ENCODE data around the gene LMOD1.

The LMOD1 gene

DNA sequence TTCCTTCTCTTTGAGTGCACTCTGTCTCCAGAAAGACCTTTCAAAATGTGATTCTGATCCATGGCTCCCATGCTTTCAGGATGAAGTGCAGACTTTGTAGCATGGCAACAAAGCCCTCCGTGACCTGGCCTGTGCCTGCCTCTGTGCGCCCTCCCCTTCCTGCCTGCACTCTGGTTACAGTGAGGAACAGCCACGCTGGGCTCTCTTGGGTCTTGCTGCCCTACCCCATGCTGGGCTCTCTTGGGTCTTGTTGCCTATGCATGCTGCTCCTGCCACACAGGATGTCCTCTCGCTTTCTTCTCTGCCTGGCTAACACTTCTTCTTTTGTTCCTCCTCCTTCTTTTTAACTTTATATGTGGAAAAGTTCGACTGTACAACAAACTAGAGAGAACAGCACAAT, 28.0 kb downstream of the LMOD1 start:
- Mint-ChIP-seq H3K4me3 (no peak overlapping the region), H3K36me3 (ENCODE audit: low read depth) (no peaks in the 10 kb centered on the region), H3K4me1 (peaks cover 42% of the 10 kb centered on the region), H3K9me3 (no peaks in the 10 kb centered on the region), H3K27ac (peak overlapping the region; percentile 9 to 94 (median 26)), H3K27me3 (ENCODE audit: low read depth) (peaks cover 6% of the 10 kb centered on the region)
- TF ChIP-seq CTCF (IDR thresholded peaks at IDR 0.05; ENCODE audit: unreplicated experiment in 3 of 3) = no peak

DNA sequence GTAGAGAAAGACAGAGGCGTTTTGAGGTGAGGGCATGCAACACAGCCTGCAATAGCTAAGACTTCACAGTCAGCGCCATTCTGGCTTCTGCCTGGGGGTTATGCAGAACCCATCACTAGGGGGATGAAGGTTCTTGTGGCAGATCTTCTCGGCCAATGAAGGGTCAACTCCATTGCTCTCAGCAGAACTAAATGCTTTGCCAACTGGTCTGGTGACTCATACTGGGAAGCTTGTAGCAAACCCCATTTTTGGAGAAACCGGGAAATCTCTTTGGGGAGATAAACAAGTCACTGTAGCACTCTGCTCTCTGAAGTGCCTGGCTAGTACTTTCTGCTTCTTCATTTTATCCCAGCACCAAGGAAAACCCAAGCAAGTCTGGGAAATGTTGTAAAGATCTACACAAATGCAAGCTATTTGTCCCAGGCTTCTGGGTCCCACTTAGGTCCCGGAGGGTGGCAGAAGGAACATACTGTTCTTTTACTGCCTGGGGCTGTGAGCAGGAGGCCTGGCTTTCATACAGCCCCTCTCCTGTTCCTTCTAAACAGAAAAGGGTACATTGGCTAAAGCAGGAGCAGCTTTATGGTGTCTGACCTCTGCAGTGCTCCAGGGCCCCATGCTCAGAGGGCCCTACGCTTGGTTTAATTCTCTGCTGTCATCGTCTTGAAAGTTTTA, 28.9 kb downstream of the LMOD1 start:
- peaks cover 42% of the 10 kb centered on the region for H3K4me1 Mint-ChIP-seq
- TF ChIP-seq CTCF (IDR thresholded peaks at IDR 0.05; ENCODE audit: unreplicated experiment in 3 of 3) = no peak
- H3K27me3 Mint-ChIP-seq (ENCODE audit: low read depth) = peaks cover 6% of the 10 kb centered on the region
- no peak overlapping the region for H3K4me3 Mint-ChIP-seq
- H3K36me3 Mint-ChIP-seq (ENCODE audit: low read depth) = no peaks in the 10 kb centered on the region
- H3K27ac Mint-ChIP-seq = peak overlapping the region; percentile 0 to 94 (median 9)
- no peaks in the 10 kb centered on the region for H3K9me3 Mint-ChIP-seq

- Mint-ChIP-seq H3K27me3 (ENCODE audit: low read depth) (peaks cover 6% of the 10 kb centered on the region), H3K4me3 (peak overlapping the region in 2 of 3 experiments; percentile 3 to 36), H3K4me1 (peaks cover 48% of the 10 kb centered on the region), H3K27ac (peak overlapping the region; percentile 70 to 94 (median 77)), H3K9me3 (no peaks in the 10 kb centered on the region), H3K36me3 (ENCODE audit: low read depth) (no peaks in the 10 kb centered on the region)
- TF ChIP-seq CTCF (IDR thresholded peaks at IDR 0.05; ENCODE audit: unreplicated experiment in 3 of 3) = no peak
These were observed 29.6 kb downstream of the LMOD1 start for GRCh38 chr1:201916649-201917249.

DNA sequence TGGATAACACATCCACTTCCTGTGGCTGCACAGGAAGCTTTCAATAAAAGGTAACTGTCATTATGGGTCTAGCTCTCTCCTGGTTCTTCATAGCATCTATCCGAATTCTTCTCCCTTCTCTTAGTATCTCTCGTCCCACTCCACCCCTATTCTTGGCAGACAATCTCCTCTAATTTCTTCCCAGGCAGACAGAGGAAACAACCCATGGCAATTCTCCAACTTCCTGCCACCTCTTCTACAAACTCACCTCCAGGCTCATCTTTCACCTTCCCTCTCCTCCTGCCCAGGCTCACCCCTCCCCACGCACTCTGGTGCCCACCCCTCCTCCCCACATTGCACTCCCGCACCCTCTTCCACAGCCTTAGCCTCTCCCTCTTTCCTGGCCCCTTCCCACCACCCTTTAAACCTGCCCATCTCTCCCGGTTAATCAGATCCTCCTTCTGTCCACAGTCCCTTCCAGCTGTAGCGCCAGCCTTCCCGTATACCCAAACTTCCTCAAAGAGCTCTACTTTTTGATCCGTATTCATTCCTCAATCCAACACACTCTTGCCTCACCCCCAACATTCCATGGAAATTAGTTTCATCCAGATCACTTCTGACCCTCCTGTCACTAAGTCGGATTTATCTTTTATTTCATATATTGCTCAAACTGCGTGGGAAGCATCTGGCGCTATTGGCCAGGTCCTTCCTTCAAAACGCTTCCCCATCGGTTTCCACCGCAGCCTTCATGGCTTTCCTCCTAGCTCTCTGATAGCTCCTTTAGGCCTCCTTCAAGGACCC, 31.7 kb downstream of the LMOD1 start:
- peak overlapping the region in 2 of 3 experiments; percentile 50 to 59 for H3K27ac Mint-ChIP-seq
- no peaks in the 10 kb centered on the region for H3K36me3 Mint-ChIP-seq (ENCODE audit: low read depth)
- H3K4me1 Mint-ChIP-seq = peaks cover 50% of the 10 kb centered on the region
- no peaks in the 10 kb centered on the region for H3K9me3 Mint-ChIP-seq
- TF ChIP-seq CTCF (IDR thresholded peaks at IDR 0.05; ENCODE audit: unreplicated experiment in 3 of 3) = no peak
- no peak overlapping the region for H3K4me3 Mint-ChIP-seq
- peaks cover 6% of the 10 kb centered on the region for H3K27me3 Mint-ChIP-seq (ENCODE audit: low read depth)

GRCh38 chr1:201912832-201913231, 33.5 kb downstream of the LMOD1 start:
- no peak for TF ChIP-seq CTCF (IDR thresholded peaks at IDR 0.05; ENCODE audit: unreplicated experiment in 3 of 3)
- Mint-ChIP-seq H3K27ac (no peak overlapping the region), H3K9me3 (no peaks in the 10 kb centered on the region), H3K4me3 (no peak overlapping the region), H3K27me3 (ENCODE audit: low read depth) (peaks cover 10% of the 10 kb centered on the region), H3K4me1 (peaks cover 45% of the 10 kb centered on the region), H3K36me3 (ENCODE audit: low read depth) (no peaks in the 10 kb centered on the region)
